ENCODE data around the gene MCC.

The MCC gene

GRCh38 chr5:113005454-113005853 lies 482.8 kb downstream of the MCC start:
- Histone ChIP-seq H3K27ac (no peak overlapping the region), H3K4me3 (no peak overlapping the region)

- Histone ChIP-seq H3K4me3 (no peak overlapping the region), H3K27ac (no peak overlapping the region)
Measured at GRCh38 chr5:113003763-113004162, 484.5 kb downstream of the MCC start.

- H3K4me3 ChIP-seq: no peak overlapping the region
Measured at GRCh38 chr5:113002423-113002822, 485.8 kb downstream of the MCC start.

GRCh38 chr5:113000466-113000865 lies 487.8 kb downstream of the MCC start:
- Histone ChIP-seq H3K4me3 (no peak overlapping the region), H3K27ac (no peak overlapping the region)

More at GRCh38 chr5:113002423-113002822, 485.8 kb downstream of the MCC start:
- H3K27ac ChIP-seq: no peak overlapping the region

GRCh38 chr5:112998296-112998695 lies 490.0 kb downstream of the MCC start:
- H3K4me3 ChIP-seq: no peak overlapping the region

GRCh38 chr5:112996830-112997374 lies 491.4 kb downstream of the MCC start:
- H3K4me3 ChIP-seq: no peak overlapping the region
- H3K27ac ChIP-seq: peak overlapping the region in 1 of 21 experiments; percentile 30

More at GRCh38 chr5:112998296-112998695, 490.0 kb downstream of the MCC start:
- H3K27ac ChIP-seq: no peak overlapping the region

GRCh38 chr5:112995764-112996618 lies 492.3 kb downstream of the MCC start:
- H3K27ac ChIP-seq: peak overlapping the region in 1 of 21 experiments; percentile 30
- H3K4me3 ChIP-seq: no peak overlapping the region

GRCh38 chr5:112986224-112986623 lies 502.0 kb downstream of the MCC start:
- Histone ChIP-seq H3K27ac (no peak overlapping the region), H3K4me3 (no peak overlapping the region)

- Histone ChIP-seq H3K27ac (no peak overlapping the region), H3K4me3 (no peak overlapping the region)
Measured at GRCh38 chr5:112983363-112983762, 504.9 kb downstream of the MCC start.

GRCh38 chr5:112979723-112980122 lies 508.5 kb downstream of the MCC start:
- H3K27ac ChIP-seq: peak overlapping the region in 1 of 21 experiments; percentile 33
- no peak overlapping the region for H3K4me3 ChIP-seq

- peak overlapping the region in 1 of 7 experiments; percentile 78 for H3K4me3 ChIP-seq
- H3K27ac ChIP-seq: no peak overlapping the region
Measured at GRCh38 chr5:112978836-112979235, 509.4 kb downstream of the MCC start.

GRCh38 chr5:112977440-112977861 lies 510.8 kb downstream of the MCC start:
- peak overlapping the region; percentile 7 to 97 (median 92) for H3K27ac ChIP-seq
- H3K4me3 ChIP-seq: peak overlapping the region; percentile 72 to 96 (median 81)

GRCh38 chr5:112976432-112977309 lies 511.6 kb downstream of the MCC start, which contains the start of gene DCP2:
DCP2 (plus strand) TSS chr5:112976798; CDS start chr5:112976934, 136 bp downstream.
- peak within 1 kb of the TSS; percentile 72 to 96 (median 81) for H3K4me3 ChIP-seq

GRCh38 chr5:112975721-112976431 lies 512.4 kb downstream of the MCC start:
- Histone ChIP-seq H3K4me3 (peak overlapping the region; percentile 72 to 96 (median 81)), H3K27ac (peak overlapping the region in 20 of 21 experiments; percentile 9 to 97 (median 90))

More at GRCh38 chr5:112976432-112977309, 511.6 kb downstream of the MCC start, which contains the start of gene DCP2:
- peak within 1 kb of the TSS; percentile 7 to 97 (median 92) for H3K27ac ChIP-seq

- no peak overlapping the region for H3K4me3 ChIP-seq
- no peak overlapping the region for H3K27ac ChIP-seq
Measured at GRCh38 chr5:112974901-112975300, 513.4 kb downstream of the MCC start.

- H3K27ac ChIP-seq: no peak overlapping the region
- no peak overlapping the region for H3K4me3 ChIP-seq
Measured at GRCh38 chr5:112973904-112974303, 514.3 kb downstream of the MCC start.

GRCh38 chr5:112973036-112973435 lies 515.2 kb downstream of the MCC start:
- H3K4me3 ChIP-seq: no peak overlapping the region
- H3K27ac ChIP-seq: no peak overlapping the region
